22Rv1 (cell line): ENCODE measurements around the gene RANBP1.

ENCODE experiments used
- ZFX ChIP-seq: fragments of 450-650 bp; IDR thresholded peaks from 2 replicates; pipeline ENCODE4 v1.6.1; 2017; ENCODE audit warnings: antibody characterized with exemption, borderline replicate concordance
- TF ChIP-seq, protein P1 (sequence below): fragments of 450-650 bp; IDR thresholded peaks from 2 replicates; pipeline ENCODE4 v1.5.1; 2017; ENCODE audit warnings: mild to moderate bottlenecking

DNA sequence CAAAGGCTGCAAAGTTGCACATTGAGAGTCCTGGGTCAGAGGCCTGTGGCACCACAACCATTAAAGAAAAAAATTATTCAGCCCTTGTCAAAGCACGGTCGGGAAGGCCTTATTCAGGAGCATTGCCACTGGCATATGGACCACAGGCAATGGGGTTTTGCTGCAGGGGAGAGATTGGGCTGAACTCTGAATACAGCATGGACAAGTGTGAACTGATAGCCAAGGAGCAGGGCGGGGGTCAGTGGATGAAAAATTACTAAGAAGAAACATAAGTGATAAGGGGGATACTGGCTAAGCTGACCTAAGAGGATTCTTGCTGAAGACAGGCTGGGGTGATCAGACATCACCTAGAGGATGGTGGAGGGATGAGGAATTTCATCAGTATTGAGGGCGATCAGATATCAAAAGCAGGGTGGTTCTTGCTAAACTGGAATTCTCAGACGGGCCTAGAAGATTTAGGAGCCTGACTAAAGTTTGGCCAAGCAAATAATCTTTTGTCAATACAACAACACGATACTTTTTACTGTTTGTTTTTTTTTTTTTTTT lies 39.2 kb upstream of the RANBP1 start:
- TF ChIP-seq, protein P1, sequence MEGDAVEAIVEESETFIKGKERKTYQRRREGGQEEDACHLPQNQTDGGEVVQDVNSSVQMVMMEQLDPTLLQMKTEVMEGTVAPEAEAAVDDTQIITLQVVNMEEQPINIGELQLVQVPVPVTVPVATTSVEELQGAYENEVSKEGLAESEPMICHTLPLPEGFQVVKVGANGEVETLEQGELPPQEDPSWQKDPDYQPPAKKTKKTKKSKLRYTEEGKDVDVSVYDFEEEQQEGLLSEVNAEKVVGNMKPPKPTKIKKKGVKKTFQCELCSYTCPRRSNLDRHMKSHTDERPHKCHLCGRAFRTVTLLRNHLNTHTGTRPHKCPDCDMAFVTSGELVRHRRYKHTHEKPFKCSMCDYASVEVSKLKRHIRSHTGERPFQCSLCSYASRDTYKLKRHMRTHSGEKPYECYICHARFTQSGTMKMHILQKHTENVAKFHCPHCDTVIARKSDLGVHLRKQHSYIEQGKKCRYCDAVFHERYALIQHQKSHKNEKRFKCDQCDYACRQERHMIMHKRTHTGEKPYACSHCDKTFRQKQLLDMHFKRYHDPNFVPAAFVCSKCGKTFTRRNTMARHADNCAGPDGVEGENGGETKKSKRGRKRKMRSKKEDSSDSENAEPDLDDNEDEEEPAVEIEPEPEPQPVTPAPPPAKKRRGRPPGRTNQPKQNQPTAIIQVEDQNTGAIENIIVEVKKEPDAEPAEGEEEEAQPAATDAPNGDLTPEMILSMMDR = no peak
- TF ChIP-seq ZFX = no peak
